ENCODE data around the gene PLA2G4A. TPM values are rescaled to one million over a fixed set of nuclear protein-coding genes. Genes with fewer than 3 reads are reported as not detected.

The PLA2G4A gene
- total RNA-seq, 2 experiments from 2014 or later = 0.11 TPM; not detected in 1

DNA sequence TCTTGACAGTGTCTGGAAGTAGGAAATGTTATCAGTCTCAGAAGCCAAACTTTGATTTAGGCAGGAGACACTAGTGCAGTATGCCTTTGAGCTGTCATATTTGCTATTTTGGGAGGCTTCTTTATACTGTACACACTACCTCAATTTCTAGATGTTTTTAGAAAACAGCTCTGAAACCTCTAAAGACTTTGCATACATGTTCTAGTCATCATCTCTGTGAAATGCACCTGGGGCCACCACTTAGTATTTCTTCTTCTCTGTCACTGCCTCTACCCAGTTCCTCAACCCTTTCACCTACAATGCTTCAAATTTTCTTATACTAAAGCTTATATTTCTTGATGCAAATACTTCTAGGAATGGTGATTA, 29.1 kb upstream of the PLA2G4A start:
- no peaks in the 10 kb centered on the region for H3K4me1 Mint-ChIP-seq (ENCODE audit: low read depth)
- H3K27me3 Mint-ChIP-seq = peaks cover 4% of the 10 kb centered on the region
- no peak for DNase-seq
- H3K9me3 Mint-ChIP-seq = no peaks in the 10 kb centered on the region
- ChIA-PET POLR2A (no interaction called here), CTCF (interaction anchor here (0.8 to 1.1 kb wide), 2 partner anchors 186 to 317 kb away, joined by 3 to 4 read pairs; no protein-coding TSS in a partner anchor)
- no peak overlapping the region for H3K27ac Mint-ChIP-seq
- intact Hi-C loops (cut with micrococcal nuclease) = no loop called here
- H3K4me3 Mint-ChIP-seq = no peak overlapping the region
- no peak for TF ChIP-seq CTCF (IDR thresholded peaks at IDR 0.05)
- no peak for ATAC-seq
- no peaks in the 10 kb centered on the region for H3K36me3 Mint-ChIP-seq (ENCODE audit: low read depth)

DNA sequence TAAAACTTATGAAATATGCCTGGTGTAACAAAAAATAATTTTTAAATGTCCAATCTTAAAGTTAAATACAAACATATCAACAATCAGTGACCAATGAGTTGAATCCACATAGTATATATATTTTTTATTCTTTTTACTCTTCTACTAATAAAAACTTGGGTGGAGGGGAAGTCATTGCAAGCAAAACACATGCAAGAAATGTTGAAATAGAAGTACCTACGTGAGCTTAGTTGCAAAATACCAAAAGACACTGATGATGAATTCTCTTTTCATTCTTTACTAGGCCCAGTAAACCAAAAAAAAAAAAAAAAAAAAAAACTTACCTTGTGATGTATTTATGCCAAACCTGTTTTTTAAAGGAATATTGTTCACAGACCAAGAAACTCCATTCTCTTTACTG, 26.4 kb upstream of the PLA2G4A start:
- intact Hi-C loops (cut with micrococcal nuclease) = no loop called here
- peaks cover 5% of the 10 kb centered on the region for H3K27me3 Mint-ChIP-seq
- ChIA-PET CTCF (no interaction called here), POLR2A (no interaction called here)
- no peaks in the 10 kb centered on the region for H3K4me1 Mint-ChIP-seq (ENCODE audit: low read depth)
- H3K36me3 Mint-ChIP-seq (ENCODE audit: low read depth) = no peaks in the 10 kb centered on the region
- DNase-seq (no peak), ATAC-seq (no peak)
- H3K9me3 Mint-ChIP-seq = no peaks in the 10 kb centered on the region
- H3K27ac Mint-ChIP-seq = no peak overlapping the region
- no peak for TF ChIP-seq CTCF (IDR thresholded peaks at IDR 0.05)
- H3K4me3 Mint-ChIP-seq = no peak overlapping the region

DNA sequence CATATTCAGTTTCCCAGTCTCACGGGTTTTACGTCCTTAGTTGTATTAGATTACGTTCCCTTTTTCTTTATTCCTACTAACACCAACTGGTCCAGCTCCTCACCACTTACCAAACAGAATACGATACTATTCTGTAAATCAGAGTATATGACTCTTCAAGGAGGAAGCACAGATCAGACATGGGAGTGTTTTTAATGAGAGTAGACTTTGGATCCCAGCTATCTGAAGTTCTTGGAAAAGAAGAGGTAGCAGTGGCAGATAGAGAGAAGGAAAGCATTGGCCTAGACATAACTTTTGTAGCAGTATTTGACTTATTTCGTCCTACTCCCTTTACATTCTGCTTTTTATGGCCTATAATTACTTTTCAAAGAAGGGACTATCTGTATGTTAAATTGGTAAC, 24.1 kb upstream of the PLA2G4A start:
- no peak overlapping the region for H3K4me3 Mint-ChIP-seq
- ATAC-seq (no peak), DNase-seq (no peak)
- POLR2A ChIA-PET = no interaction called here
- no peaks in the 10 kb centered on the region for H3K36me3 Mint-ChIP-seq (ENCODE audit: low read depth)
- no peaks in the 10 kb centered on the region for H3K4me1 Mint-ChIP-seq (ENCODE audit: low read depth)
- intact Hi-C loops (cut with micrococcal nuclease) = no loop called here
- no peak overlapping the region for H3K27ac Mint-ChIP-seq
- TF ChIP-seq CTCF (IDR thresholded peaks at IDR 0.05) = no peak
- H3K27me3 Mint-ChIP-seq = peaks cover 5% of the 10 kb centered on the region
- no peaks in the 10 kb centered on the region for H3K9me3 Mint-ChIP-seq
- CTCF ChIA-PET = no interaction called here

DNA sequence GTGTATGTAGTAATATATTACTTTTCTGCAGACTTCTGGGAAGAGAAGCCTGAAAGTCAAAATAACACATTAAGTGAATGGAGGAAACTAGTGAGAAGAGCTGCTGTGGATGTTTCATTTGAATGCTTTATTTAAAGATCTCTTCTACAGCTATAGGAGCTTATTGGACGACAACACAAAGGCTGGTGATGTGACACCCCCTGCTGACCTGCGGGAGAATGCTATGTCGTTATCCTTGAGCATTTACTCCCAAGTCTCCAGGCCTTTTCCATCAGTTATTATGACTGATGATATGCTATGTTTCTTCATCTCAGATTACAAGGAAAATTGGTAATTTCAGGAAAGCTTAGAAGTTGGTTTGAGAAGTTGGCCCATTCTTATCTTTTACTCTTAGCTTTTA, 22.3 kb upstream of the PLA2G4A start:
- H3K4me1 Mint-ChIP-seq (ENCODE audit: low read depth) = no peaks in the 10 kb centered on the region

DNA sequence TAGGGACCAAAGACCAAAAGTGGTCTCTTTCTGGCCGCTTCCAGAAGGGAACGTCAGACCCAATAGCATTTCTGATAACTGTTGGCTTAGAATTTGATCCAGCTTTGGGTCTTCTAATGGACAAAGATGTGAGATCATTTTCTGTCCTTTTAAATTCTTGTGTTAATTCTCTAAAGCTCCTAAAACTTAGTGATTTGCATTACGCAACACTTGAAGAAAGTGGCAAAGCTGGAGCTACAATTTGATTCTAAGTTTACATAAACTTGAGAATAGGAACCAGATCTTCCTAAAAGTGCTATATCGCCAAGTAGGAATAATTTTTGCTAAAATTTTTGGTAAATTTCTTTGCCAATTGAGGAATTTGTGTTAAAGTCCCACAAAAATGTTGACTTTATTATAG, 21.6 kb upstream of the PLA2G4A start:
- peaks cover 3% of the 10 kb centered on the region for H3K27me3 Mint-ChIP-seq
- intact Hi-C loops (cut with micrococcal nuclease) = no loop called here
- ATAC-seq (no peak), DNase-seq (no peak)
- TF ChIP-seq CTCF (IDR thresholded peaks at IDR 0.05) = no peak
- CTCF ChIA-PET = interaction anchor here (1.7 to 2.0 kb wide), 2 partner anchors 84 to 182 kb away, joined by 3 to 7 read pairs; no protein-coding TSS in a partner anchor
- POLR2A ChIA-PET = no interaction called here
- no peak overlapping the region for H3K27ac Mint-ChIP-seq
- H3K4me3 Mint-ChIP-seq = no peak overlapping the region
- no peaks in the 10 kb centered on the region for H3K9me3 Mint-ChIP-seq
- no peaks in the 10 kb centered on the region for H3K36me3 Mint-ChIP-seq (ENCODE audit: low read depth)
- no peaks in the 10 kb centered on the region for H3K4me1 Mint-ChIP-seq (ENCODE audit: low read depth)

More for the DNA sequence above, 22.3 kb upstream of the PLA2G4A start:
- ChIA-PET POLR2A (interaction anchor here (0.6 kb wide), 1 partner anchor 84 kb away, joined by 4 read pairs; no protein-coding TSS in a partner anchor), CTCF (interaction anchor here (0.8 to 2.0 kb wide), 4 partner anchors 36 to 201 kb away, joined by 3 to 7 read pairs (median 3); no protein-coding TSS in a partner anchor)
- TF ChIP-seq CTCF (IDR thresholded peaks at IDR 0.05) = no peak
- Mint-ChIP-seq H3K4me3 (no peak overlapping the region), H3K27ac (no peak overlapping the region), H3K36me3 (ENCODE audit: low read depth) (no peaks in the 10 kb centered on the region), H3K27me3 (peaks cover 3% of the 10 kb centered on the region), H3K9me3 (no peaks in the 10 kb centered on the region)
- DNase-seq = peak; percentile 6
- no peak for ATAC-seq
- intact Hi-C loops (cut with micrococcal nuclease) = no loop called here

Data from activated CD8-positive, alpha-beta T cell treated with anti-CD3 and anti-CD28 coated beads for 36 hours (primary cell).